SJCRH30 (cell line): Measurements from ENCODE around the gene GATA5. TPM values are rescaled to one million over a fixed set of nuclear protein-coding genes. Genes with fewer than 3 reads are reported as not detected.

Source experiments
- DNase-seq, 2 experiments: peaks; one replicate each; pipeline ENCODE4 v3.0.0-alpha.2; 2015 to 2020
- H3K27ac ChIP-seq: fragments of 250-450 bp; sonication (Bioruptor Pico); 2 replicates; pipeline ENCODE4 v1.5.1; 2020; ENCODE audit warnings: mild to moderate bottlenecking, moderate library complexity
- H3K27me3 ChIP-seq: fragments of 250-450 bp; sonication (Bioruptor Pico); 2 replicates; pipeline ENCODE4 v1.5.1; 2020; ENCODE audit warnings: mild to moderate bottlenecking, moderate library complexity
- H3K36me3 ChIP-seq: fragments of 250-450 bp; sonication (Bioruptor Pico); 2 replicates; pipeline ENCODE4 v1.5.1; 2020; ENCODE audit warnings: mild to moderate bottlenecking, moderate library complexity
- H3K4me1 ChIP-seq: fragments of 250-450 bp; sonication (Bioruptor Pico); 2 replicates; pipeline ENCODE4 v1.5.1; 2020; ENCODE audit warnings: mild to moderate bottlenecking, moderate library complexity
- H3K4me3 ChIP-seq: fragments of 250-450 bp; sonication (Bioruptor Pico); 2 replicates; pipeline ENCODE4 v1.5.1; 2020; ENCODE audit warnings: mild to moderate bottlenecking, moderate library complexity
- H3K9me3 ChIP-seq: fragments of 250-450 bp; sonication (Bioruptor Pico); replicated peaks from 2 replicates; pipeline ENCODE4 v1.5.1; 2020; ENCODE audit warnings: mild to moderate bottlenecking, moderate library complexity
- total RNA-seq: library from RNA; depleted of rRNA; stranded (reverse); fragments of >200 nt; shearing (Covaris generic); gene quantifications from 2 replicates; pipeline ENCODE4 v1.2.3, GENCODE V29; 2014; rRNA removed

Gene GATA5, protein sequence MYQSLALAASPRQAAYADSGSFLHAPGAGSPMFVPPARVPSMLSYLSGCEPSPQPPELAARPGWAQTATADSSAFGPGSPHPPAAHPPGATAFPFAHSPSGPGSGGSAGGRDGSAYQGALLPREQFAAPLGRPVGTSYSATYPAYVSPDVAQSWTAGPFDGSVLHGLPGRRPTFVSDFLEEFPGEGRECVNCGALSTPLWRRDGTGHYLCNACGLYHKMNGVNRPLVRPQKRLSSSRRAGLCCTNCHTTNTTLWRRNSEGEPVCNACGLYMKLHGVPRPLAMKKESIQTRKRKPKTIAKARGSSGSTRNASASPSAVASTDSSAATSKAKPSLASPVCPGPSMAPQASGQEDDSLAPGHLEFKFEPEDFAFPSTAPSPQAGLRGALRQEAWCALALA
- not detected in 2 replicates for total RNA-seq

DNA sequence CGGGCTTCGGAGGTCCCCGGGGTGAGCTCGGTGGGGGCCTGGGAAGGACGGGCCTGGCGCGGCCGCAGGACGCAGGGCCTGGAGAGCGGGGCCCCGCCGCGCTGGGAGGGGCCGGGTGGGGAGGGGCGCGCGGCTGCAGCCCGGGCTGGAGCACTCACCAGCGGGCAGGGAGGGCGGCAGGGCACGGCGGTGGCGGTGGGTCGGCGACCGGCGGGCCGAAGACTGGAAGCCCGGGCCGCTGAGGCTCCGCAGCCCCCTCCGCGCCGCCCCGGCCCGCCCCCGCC lies at the start of gene GATA5:
Gene GATA5, minus strand, starts transcription at position 224 of the 284 bp plus-strand sequence. CDS start 474 bp downstream, outside the sequence.
- no peaks in the 10 kb centered on the region for H3K36me3 ChIP-seq
- no peak within 1 kb of the TSS for H3K27ac ChIP-seq
- no peak for DNase-seq
- no peaks in the 10 kb centered on the region for H3K9me3 ChIP-seq
- peaks cover 43% of the 10 kb centered on the region for H3K27me3 ChIP-seq
- no peak within 1 kb of the TSS for H3K4me3 ChIP-seq
- no peaks in the 10 kb centered on the region for H3K4me1 ChIP-seq

DNA sequence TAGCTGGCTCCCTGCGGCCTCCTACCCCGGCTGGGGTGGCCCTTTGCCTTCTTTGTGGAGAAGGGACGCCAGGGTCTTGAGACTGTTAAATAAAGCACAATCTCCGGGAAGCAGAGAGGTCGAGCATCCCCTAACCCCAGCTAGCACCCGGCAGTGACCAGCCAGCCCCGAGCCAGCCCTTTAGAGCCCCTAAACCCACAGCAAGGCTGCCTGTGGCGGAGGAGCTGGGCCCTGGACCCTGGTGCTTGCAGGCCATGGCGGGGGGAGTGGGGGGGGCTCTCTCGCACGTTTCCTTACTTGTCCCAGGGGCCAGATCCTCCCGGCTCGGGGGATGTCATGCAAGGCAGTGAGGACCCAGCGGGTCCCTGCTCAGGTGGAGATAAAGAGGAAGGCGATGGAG lies 49.2 kb upstream of the GATA5 start:
- H3K4me3 ChIP-seq: no peak overlapping the region
- no peak for DNase-seq
- peaks cover 44% of the 10 kb centered on the region for H3K4me1 ChIP-seq
- no peaks in the 10 kb centered on the region for H3K9me3 ChIP-seq
- no peaks in the 10 kb centered on the region for H3K36me3 ChIP-seq
- no peaks in the 10 kb centered on the region for H3K27me3 ChIP-seq
- H3K27ac ChIP-seq: no peak overlapping the region

DNA sequence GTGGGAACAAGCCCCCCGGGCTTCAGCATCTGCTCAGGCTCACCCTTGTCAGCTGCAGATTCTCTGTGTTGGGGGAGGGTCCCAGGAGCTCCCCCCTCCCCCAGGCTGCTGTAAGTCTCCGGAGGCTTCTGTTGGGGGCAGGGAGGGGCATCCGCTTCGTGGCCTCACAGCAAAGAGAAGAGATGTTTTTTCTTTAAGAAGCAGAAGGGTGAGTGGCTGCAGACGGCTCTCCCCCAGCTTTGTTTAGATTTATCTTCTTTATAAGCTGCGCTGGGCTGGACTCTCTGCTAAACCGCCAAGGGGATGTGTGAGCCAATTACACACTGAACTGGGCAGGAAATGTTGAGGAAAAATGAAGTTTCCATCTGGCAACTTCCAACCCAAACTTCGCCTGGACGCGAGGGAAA lies 48.7 kb upstream of the GATA5 start:
- no peak for DNase-seq
- no peaks in the 10 kb centered on the region for H3K27me3 ChIP-seq
- H3K9me3 ChIP-seq: no peaks in the 10 kb centered on the region
- H3K27ac ChIP-seq: no peak overlapping the region
- no peak overlapping the region for H3K4me3 ChIP-seq
- H3K36me3 ChIP-seq: no peaks in the 10 kb centered on the region
- H3K4me1 ChIP-seq: peaks cover 39% of the 10 kb centered on the region

DNA sequence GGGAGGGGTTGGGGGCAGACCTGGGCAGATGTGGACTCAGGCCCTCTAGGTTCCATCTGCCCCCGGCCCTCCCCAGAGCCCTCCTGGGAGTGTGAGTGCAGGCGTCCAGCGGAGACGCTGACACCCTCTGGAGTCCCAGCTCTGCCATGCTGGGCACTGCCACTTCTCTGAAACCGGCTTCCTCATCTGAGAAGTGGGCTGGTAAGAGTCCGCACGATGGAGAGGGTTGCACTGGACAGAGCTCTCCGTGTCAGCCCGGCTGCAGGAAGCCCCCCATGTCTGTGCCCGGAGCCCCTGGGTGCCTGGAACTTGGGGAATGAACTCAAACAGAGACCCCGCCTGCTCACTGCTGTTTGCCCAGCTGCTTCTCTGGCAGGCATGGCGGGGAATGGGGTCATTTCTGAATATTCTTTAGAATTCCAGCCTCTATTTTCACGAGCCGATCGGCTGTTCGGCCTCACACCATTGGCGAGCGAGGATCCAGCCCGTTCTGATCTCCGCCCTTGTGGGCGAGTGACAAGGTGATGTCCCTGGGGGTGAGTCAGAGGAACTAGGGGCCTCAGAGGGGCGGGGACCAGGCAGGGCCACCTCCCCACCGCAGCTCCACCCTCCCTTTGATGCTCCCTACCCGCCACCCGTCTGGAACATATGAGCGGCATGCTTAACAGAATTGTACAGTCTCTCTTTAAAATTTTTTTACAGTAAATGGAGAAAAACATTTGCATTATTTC lies 47.8 kb upstream of the GATA5 start:
- H3K27ac ChIP-seq: peak overlapping the region; percentile 0; the same call in 1 of the 2 replicates
- H3K4me3 ChIP-seq: peak overlapping the region; percentile 15
- DNase-seq: peak; percentile 90 to 92
- H3K9me3 ChIP-seq: no peaks in the 10 kb centered on the region
- H3K27me3 ChIP-seq: no peaks in the 10 kb centered on the region
- H3K4me1 ChIP-seq: peaks cover 37% of the 10 kb centered on the region
- no peaks in the 10 kb centered on the region for H3K36me3 ChIP-seq

DNA sequence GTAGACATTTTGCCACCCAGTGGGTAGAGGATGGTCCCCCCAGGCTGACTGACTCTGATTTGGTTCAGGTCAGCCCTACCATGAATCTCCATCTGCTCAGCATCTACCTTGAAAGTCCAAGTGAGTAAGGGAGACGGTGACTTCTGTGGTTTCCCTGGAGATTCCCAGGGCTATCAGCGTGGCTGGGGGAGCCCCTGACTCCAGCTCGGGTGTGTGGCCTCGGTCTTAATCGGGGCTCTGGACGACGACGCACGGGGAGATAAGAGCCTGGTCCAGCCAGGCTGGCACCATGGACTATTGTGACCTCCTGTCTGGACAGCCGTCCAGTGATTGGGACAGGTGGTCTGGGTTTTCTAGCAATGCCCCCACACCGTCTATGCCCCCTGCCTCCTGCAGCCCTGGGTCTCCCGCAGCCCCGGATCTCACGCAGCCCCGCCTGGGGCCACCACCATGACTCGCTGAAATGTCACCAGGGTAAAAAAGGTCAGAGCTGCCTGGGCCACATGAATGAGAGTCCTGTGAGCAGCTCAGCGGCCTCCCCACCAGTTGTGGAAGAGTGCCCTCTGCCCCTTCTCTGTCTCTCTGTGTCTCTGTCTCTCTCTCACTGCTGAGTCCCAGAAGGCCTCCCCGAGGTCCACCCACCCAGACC lies 47.1 kb upstream of the GATA5 start:
- H3K27ac ChIP-seq: peak overlapping the region; percentile 0; the same call in 1 of the 2 replicates
- no peaks in the 10 kb centered on the region for H3K27me3 ChIP-seq
- H3K4me1 ChIP-seq: peaks cover 44% of the 10 kb centered on the region
- no peak overlapping the region for H3K4me3 ChIP-seq
- H3K36me3 ChIP-seq: no peaks in the 10 kb centered on the region
- no peak for DNase-seq
- H3K9me3 ChIP-seq: no peaks in the 10 kb centered on the region

DNA sequence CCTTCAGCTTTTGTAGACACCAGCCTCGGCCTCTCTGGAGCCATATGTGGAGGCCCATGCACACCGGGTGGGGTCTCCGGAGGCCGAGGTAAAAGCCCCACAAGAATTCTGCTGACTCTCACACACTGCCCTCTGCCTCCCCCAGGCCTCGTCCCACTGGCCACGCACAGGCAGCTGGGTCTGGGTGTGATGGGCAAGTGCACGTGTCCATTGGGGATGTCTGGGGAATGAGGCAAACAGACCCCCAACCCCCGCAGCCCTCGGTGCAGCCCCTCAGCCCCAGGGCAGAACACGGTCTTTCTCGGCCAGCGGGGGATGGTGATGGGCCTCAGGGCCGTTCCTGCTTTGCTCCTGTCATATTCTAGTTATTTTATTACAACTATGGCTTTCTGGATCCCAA lies 44.0 kb upstream of the GATA5 start:
- Histone ChIP-seq H3K4me1 (peaks cover 41% of the 10 kb centered on the region), H3K4me3 (no peak overlapping the region), H3K9me3 (no peaks in the 10 kb centered on the region), H3K27ac (no peak overlapping the region), H3K36me3 (no peaks in the 10 kb centered on the region), H3K27me3 (no peaks in the 10 kb centered on the region)
- DNase-seq: no peak

DNA sequence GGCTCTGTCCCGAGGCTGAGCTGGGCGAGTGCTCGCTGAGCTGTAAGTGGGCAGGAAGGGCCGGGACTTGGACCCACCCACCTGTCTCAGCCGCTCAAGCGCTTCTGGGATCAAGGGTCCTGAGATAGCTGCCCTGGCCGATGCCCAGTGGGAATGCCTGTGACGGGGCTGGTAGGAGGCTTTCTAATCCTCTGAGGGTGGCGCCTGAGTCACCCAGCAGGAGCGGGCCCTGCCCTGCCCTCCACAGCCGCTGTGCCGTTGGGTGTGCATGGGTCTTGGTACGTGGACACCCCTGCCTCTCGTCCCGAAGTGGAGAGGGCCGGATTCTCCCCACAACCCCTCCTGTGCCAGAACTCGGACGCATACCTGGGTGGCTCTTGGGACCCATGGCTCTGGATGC lies 43.1 kb upstream of the GATA5 start:
- Histone ChIP-seq H3K27ac (peak overlapping the region; percentile 67), H3K36me3 (no peaks in the 10 kb centered on the region), H3K4me3 (peak overlapping the region; percentile 46), H3K4me1 (peaks cover 39% of the 10 kb centered on the region), H3K9me3 (no peaks in the 10 kb centered on the region), H3K27me3 (no peaks in the 10 kb centered on the region)
- DNase-seq: peak; percentile 94 to 95

DNA sequence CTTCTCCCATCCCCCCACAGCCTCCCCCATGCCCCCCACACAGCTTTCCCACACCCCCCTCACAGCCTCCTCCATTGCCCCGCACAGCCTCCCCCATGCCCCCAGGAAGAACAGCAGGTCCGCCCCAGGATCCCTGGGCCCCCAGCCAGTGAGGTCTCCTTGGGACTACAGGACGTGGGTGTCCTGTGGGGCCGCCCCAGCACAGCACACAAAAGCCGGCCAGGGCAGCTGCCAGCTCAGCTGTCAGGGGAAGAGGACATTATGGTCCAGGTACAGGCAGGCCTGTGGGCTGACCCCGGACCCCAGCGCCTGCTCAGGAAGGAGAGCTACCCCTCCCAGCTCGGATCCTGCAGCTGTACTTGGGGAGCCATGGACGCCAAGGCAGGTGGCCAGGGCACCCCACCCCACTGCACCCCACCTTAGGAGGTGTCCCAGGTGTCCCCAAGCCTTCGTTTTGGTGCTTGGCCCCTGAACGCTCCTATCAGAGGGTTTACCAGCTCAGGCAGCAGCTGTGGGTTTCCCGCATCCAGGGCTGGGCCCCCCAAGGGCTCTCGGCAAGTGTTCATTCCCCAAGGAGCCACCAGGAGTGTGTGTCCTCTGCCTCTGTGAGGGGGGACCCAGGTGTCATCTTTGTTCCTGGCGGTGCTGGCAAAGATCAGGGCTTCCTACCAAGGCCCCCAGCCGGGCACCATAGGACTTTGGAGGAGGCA lies 42.3 kb upstream of the GATA5 start:
- Histone ChIP-seq H3K36me3 (no peaks in the 10 kb centered on the region), H3K27me3 (no peaks in the 10 kb centered on the region), H3K4me1 (peaks cover 39% of the 10 kb centered on the region), H3K9me3 (no peaks in the 10 kb centered on the region), H3K4me3 (peak overlapping the region; percentile 46), H3K27ac (peak overlapping the region; percentile 67)
- peak; percentile 94 to 95 for DNase-seq

DNA sequence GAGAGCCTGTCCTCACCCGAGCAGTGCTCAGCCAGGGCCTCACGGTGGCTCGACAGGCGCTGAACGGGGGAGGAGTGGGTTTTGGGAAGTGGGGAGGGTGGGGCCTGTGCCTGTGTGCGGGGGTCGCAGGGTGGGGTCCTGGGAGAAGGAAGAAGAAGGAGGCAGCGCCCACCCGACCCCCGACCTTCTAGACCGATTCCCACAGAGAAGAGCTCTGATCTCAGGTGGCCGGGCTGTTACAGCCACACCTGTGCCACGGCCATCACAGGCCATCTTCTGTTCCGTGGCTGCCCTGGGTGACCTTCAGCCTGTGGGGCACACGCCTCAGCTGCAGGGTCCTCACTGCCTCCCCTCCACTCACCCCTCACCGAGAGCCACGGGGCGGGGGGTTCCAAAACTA lies 41.4 kb upstream of the GATA5 start:
- H3K27ac ChIP-seq: no peak overlapping the region
- H3K4me1 ChIP-seq: peaks cover 39% of the 10 kb centered on the region
- H3K4me3 ChIP-seq: no peak overlapping the region
- H3K9me3 ChIP-seq: no peaks in the 10 kb centered on the region
- no peak for DNase-seq
- no peaks in the 10 kb centered on the region for H3K36me3 ChIP-seq
- H3K27me3 ChIP-seq: no peaks in the 10 kb centered on the region

DNA sequence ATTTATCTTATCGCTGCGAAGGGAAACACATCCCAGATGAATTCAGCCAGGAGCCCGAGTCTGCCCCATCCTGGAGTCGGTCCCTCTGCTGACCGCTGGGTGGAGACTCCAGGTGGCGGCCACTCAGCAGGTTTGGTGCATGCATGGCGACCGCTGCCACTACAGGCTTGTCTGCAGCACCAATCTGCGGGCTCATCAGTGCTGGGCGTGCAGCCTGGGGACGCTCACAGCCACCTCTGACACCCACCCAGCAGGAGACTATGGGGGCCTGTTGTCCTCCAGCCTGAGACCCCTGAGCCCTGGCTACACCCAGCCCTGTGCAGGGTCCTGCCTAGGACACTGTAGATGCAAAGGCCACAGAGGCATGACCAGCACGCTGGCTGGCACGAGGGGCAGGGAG lies 40.5 kb upstream of the GATA5 start:
- Histone ChIP-seq H3K27ac (no peak overlapping the region), H3K36me3 (no peaks in the 10 kb centered on the region), H3K4me1 (peaks cover 45% of the 10 kb centered on the region), H3K27me3 (no peaks in the 10 kb centered on the region), H3K9me3 (no peaks in the 10 kb centered on the region), H3K4me3 (no peak overlapping the region)
- DNase-seq: no peak

DNA sequence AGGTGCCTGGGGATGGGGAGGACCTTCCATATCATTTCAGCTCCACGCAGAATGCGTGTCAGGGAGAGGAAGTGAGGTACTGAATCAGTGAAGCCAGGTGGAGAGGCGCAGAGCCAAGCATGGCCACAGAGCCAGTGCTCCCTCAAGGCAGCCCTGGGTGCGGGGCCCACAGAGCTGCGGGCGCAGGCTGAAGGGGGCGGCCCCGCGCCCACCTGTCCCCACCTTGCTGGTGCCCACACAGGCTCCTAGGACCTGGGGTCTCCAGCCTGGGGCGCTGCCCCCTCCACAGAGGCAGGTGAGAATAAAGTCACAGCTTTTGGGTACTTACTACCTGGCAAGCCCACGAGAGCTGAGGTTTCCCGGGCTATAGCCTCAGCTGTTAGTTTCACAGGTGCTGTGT lies 40.0 kb upstream of the GATA5 start:
- no peaks in the 10 kb centered on the region for H3K9me3 ChIP-seq
- no peak overlapping the region for H3K27ac ChIP-seq
- DNase-seq: no peak
- H3K36me3 ChIP-seq: no peaks in the 10 kb centered on the region
- H3K4me1 ChIP-seq: peaks cover 50% of the 10 kb centered on the region
- no peaks in the 10 kb centered on the region for H3K27me3 ChIP-seq
- H3K4me3 ChIP-seq: no peak overlapping the region

DNA sequence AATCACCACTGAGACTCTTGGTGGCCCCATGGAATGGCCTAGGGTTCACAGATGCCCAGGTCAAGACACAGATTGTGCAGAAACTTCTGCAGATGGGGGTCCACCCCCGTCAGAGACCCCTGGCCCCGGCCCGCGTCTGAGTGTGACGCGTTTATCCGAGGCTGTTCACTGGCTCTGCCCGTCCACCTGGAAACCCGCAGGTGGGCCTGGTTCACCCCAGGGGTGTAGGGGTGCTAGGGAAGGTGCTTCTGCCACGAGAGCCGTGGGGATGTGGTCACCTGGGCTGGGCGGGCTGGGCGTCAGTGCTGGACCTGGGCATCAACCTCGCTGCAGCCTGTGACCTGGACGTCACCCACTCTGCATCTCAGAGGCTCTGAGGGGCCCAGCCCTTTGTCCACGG lies 39.5 kb upstream of the GATA5 start:
- Histone ChIP-seq H3K4me1 (peaks cover 52% of the 10 kb centered on the region), H3K27me3 (no peaks in the 10 kb centered on the region), H3K9me3 (no peaks in the 10 kb centered on the region), H3K4me3 (no peak overlapping the region), H3K36me3 (no peaks in the 10 kb centered on the region), H3K27ac (no peak overlapping the region)
- DNase-seq: no peak

DNA sequence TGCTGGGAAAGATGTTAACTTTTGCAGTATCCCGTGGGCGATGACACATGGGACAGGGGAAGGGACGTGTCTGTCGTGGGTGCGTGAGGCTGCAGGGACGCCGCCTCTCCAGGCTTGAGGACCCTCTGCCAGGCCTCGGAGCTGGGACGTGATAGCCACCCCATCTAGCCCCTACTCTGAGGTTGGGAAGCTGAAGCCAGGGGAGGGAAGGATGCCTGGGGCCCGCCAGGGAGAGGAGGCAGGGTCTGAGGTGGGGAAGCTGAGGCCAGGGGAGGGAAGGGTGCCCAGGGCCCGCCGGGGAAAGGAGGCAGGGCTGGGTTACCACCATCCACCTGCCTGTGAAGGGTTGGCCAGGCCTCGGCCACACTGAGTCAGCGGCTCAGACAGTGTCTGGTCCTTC lies 38.2 kb upstream of the GATA5 start:
- H3K4me1 ChIP-seq: peaks cover 48% of the 10 kb centered on the region
- no peak overlapping the region for H3K4me3 ChIP-seq
- DNase-seq: no peak
- H3K9me3 ChIP-seq: no peaks in the 10 kb centered on the region
- no peaks in the 10 kb centered on the region for H3K36me3 ChIP-seq
- no peaks in the 10 kb centered on the region for H3K27me3 ChIP-seq
- H3K27ac ChIP-seq: no peak overlapping the region

DNA sequence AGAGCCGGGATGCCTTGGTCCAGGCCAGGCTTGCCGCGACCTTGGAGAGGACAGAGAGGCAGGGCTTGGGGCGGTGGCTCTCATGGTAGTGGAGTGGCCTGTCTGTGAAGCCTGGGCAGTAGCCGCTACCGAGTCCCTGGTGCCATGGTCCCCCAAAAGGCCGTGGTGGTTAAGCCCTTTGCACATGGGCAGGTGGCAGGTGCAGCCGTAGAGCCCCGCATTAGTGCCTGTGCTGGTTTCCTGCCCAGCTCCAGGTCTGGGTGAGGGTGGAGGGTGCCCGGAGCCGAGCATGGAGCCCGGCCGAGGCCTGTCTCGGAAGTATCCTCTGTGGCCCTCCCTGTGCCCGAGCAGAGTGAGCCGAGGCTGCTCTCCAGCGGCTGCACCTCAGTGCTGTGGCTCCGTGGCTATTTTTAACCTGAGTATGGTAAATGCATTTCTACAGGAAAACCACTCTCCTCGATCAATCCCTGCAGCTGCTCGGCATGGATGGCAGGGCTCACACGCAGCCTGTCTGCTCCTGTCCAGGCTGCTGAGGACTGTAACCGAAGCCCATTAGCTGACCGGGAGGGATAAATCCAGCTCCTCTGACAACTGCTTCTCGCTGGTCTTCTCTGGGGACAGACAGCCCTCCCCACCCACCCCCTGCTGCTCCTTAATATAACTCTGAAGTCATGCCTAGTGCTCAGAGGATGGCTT lies 36.3 kb upstream of the GATA5 start:
- H3K36me3 ChIP-seq: no peaks in the 10 kb centered on the region
- H3K27ac ChIP-seq: peak overlapping the region; percentile 100
- H3K4me1 ChIP-seq: peaks cover 47% of the 10 kb centered on the region
- H3K9me3 ChIP-seq: no peaks in the 10 kb centered on the region
- DNase-seq: peak; percentile 100
- H3K4me3 ChIP-seq: peak overlapping the region; percentile 28
- no peaks in the 10 kb centered on the region for H3K27me3 ChIP-seq
